GM18909 (cell line): ENCODE data around the gene ZNF808.
"Not testable (repeated sequence)": the region's sequence is repeated elsewhere in the genome, so short reads cannot be mapped to it uniquely, and the experiment has no call there.

ENCODE experiments used
- ATAC-seq: cut with Tn5 transposase; IDR thresholded peaks from one replicate; pipeline ENCODE4 v1.9.1; 2021; ENCODE audit warnings: mild to moderate bottlenecking; ENCODE audit not compliant: unreplicated experiment, poor library complexity

The ZNF808 gene

GRCh38 chr19:52535385-52535770 lies 7.9 kb downstream of the ZNF808 start:
- ATAC-seq: peak; percentile 4

- peak; percentile 84 for ATAC-seq
Measured at GRCh38 chr19:52535771-52536447, 8.4 kb downstream of the ZNF808 start.

DNA sequence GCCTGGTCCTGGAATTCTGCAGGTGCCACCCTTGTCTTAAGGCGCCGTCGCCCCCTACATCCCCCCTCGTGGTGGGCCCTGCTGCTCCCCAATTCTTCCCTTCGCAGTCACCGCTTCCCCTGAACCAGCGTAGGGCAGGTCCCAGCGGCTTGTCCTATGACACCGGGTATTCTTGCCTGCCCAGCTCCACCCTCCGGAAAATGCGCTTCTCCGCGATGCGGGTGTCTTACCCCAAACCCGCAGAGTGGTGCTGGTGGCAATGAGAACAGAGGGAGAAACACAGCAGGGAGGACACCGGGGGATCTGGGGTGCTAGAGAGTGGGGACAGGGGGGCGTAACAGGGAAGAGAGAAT lies 9.0 kb downstream of the ZNF808 start:
- peak; percentile 34 for ATAC-seq

DNA sequence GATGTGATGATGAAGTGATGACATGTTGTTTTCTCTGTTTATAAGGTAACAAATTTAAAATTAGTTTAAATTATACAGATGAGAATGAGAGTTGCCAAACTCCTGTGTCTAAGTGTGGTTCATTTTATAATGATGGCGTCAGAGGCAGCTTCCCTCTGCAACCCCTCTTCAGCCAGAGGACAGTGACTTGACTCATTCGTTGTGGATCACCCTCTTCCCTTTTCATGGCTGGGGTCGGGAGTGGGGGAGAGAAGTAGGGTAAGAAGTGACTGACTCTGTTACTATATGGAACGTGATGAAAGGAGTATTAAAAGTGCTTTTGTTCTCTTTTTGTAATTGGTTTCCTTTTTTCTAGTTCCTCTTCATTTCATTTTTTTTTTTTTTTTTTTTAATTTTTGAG lies 11.3 kb downstream of the ZNF808 start:
- ATAC-seq: not testable (repeated sequence)

DNA sequence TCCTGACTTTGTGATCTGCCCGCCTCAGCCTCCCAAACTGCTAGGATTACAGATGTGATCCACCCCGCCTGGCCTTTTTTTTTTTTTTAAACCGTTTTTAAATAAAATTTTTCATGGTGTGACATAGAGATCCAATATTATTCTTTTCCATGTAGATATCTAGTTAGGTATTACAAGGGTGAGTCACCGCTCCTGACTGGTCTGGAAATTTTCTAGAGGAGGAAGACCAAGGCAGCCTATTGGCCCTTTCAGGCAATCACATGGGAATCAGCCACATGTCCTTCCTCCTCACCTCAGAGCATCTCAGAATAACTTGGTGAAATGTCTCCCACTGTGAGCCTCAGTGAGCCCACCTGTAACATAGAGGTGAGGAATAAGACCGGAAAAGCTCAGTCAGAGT lies 13.7 kb downstream of the ZNF808 start:
- ATAC-seq: not testable (repeated sequence)

DNA sequence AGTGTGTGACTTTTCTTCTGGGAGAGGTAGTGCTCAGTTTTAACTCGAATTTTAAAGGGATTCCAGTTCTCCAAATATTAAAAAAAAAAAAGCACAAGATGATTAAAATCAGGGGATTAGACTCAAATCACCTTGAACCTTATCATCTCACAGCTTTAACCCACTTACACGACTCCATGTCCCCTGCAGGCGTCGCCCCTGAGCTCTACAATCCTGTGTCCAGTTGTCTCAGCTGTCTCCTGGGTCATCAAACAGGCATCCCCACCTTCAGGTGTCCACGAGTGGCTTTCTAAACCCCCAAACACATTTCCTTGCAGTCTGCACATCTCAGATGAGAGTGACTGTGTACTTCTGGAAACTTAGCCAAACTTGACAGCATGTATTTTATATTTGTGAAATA lies 14.1 kb downstream of the ZNF808 start:
- ATAC-seq: no peak

- not testable (repeated sequence) for ATAC-seq
Measured at GRCh38 chr19:52542541-52542940, 15.1 kb downstream of the ZNF808 start.

GRCh38 chr19:52542984-52543664 lies 15.7 kb downstream of the ZNF808 start:
- ATAC-seq: no peak

DNA sequence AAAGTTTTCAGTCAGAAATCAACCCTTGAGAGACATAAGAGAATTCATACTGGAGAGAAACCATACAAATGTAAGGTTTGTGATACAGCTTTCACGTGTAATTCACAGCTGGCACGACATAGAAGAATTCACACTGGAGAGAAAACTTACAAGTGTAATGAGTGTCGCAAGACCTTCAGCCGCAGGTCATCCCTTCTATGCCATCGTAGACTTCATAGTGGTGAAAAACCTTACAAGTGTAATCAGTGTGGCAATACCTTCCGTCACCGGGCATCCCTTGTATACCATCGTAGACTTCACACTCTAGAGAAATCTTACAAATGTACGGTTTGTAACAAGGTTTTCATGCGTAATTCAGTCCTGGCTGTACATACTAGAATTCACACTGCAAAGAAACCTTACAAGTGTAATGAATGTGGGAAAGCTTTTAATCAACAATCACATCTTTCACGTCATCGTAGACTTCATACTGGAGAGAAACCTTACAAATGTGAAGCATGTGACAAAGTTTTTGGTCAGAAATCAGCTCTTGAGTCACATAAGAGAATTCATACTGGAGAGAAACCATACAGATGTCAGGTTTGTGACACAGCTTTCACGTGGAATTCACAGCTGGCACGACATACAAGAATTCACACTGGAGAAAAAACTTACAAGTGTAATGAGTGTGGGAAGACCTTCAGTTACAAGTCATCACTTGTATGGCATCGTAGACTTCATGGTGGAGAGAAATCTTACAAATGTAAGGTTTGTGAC lies 26.9 kb downstream of the ZNF808 start:
- no peak for ATAC-seq

DNA sequence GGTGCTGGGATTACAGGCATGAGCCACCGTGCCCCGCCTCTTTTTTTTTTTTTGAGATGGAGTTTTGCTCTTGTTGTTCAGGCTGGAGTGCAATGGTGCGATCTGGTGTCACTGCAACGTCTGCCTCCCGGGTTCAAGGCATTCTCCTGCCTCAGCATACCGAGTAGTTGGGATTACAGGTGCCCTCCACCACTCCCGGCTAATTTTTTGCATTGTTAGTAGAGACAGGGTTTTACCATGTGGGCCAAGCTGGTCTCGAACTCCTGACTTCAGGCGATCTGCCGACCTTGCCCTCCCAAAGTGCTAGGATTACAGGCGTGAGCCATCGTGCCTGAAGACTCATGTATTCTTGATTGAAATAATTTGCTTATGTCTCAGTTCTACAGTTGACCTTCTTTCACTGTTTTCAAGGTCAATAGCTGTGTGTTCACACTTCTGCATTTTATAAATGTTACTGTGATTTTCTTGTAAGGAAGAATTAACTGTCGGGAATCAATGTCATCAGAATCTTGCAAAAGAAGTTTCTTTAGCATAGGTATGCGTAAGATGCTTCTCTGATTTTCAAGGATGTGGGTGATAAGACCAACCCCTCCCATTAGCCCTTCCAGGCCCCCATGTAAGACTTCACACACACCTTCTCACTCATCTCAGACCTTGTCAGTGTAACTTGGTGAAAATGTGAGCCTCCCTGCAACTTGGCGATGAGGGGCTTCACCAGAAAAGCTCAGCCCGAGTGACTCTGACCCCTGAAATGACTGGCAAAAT lies 29.9 kb downstream of the ZNF808 start:
- ATAC-seq: no peak

- ATAC-seq: not testable (repeated sequence)
Measured at GRCh38 chr19:52558732-52559445, 31.4 kb downstream of the ZNF808 start.

GRCh38 chr19:52561611-52562010 lies 34.1 kb downstream of the ZNF808 start:
- ATAC-seq: not testable (repeated sequence)

DNA sequence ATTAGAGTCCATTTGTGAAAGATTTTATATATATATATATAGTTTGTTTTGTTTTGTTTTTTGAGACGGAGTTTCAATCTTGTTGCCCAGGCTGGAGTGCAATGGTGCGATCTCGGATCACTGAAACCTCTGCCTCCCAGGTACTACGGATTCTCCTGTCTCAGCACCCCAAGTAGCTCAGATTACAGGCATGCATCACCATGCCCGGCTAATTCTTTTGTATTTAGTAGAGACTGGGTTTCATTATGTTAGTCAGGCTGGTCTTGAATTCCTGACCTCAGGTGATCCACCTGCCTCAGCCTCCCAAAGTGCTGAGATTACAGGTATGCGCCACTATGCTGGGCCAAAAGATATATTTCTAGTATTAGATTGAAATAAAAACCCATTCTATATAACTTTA lies 38.7 kb downstream of the ZNF808 start:
- no peak for ATAC-seq

DNA sequence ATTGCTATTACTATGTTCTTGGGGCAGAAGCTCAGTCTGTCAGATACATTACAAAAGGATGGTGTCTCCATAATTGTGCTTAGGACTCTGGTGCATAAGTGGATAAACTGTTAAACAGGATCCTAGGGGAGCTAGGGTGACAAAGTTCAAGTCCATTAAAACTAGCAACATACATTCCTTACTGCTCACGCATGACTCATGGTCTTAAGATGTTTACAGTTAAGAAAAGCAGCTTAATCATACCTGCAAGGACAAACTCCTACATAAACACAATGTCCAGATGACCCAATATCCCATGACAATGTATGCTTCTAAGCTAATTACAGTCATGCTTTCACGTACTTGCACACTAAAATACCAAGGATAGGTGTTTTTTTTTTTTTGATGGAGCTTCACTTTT lies 39.1 kb downstream of the ZNF808 start:
- no peak for ATAC-seq

- ATAC-seq: no peak
Measured at GRCh38 chr19:52567921-52568320, 40.5 kb downstream of the ZNF808 start.

GRCh38 chr19:52569638-52569999 lies 42.2 kb downstream of the ZNF808 start:
- ATAC-seq: not testable (repeated sequence)

GRCh38 chr19:52570000-52570861 lies 42.8 kb downstream of the ZNF808 start, which contains the start of gene ZNF701:
ZNF701 (plus strand) TSS chr19:52570287; CDS start chr19:52574148, 3,861 bp downstream.
- ATAC-seq: peak; percentile 93

- no peak for ATAC-seq
Measured at GRCh38 chr19:52584736-52585440, 57.4 kb downstream of the ZNF808 start.
